AG09319 (cell line): ENCODE results near the gene ZNF268.

Experiments
- DNase-seq: peaks from one replicate; pipeline ENCODE4 v3.0.0-alpha.2; 2010; ENCODE audit warnings: low read depth; ENCODE audit errors: extremely low read depth
- TF ChIP-seq, protein P1 (sequence below): IDR thresholded peaks from 2 replicates; pipeline ENCODE4 v1.5.1; 2011; ENCODE audit warnings: low read depth, mild to moderate bottlenecking, inconsistent platforms, low read length, moderate library complexity

Gene ZNF268

DNA sequence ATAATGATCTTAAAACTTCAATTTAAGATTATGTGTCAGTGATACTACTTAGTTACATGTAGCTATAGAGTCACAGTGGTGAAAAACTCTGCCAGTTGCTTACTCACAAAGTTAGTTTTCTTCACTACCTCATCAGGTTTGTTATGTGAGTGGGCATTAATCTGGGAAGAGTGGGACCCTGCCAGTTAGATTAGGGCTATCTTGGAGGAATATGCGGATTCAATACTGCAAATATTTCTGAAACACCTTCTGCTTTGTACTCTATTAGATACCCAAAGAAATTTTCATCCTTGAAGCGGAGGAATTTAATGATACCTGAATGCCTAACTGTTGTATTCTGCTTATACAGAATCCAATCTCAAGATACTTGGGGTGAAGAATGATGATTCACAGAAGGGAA is 25.1 kb downstream of the ZNF268 start:
- TF ChIP-seq, protein P1, sequence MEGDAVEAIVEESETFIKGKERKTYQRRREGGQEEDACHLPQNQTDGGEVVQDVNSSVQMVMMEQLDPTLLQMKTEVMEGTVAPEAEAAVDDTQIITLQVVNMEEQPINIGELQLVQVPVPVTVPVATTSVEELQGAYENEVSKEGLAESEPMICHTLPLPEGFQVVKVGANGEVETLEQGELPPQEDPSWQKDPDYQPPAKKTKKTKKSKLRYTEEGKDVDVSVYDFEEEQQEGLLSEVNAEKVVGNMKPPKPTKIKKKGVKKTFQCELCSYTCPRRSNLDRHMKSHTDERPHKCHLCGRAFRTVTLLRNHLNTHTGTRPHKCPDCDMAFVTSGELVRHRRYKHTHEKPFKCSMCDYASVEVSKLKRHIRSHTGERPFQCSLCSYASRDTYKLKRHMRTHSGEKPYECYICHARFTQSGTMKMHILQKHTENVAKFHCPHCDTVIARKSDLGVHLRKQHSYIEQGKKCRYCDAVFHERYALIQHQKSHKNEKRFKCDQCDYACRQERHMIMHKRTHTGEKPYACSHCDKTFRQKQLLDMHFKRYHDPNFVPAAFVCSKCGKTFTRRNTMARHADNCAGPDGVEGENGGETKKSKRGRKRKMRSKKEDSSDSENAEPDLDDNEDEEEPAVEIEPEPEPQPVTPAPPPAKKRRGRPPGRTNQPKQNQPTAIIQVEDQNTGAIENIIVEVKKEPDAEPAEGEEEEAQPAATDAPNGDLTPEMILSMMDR = no peak
- no peak for DNase-seq

GRCh38 chr12:133215724-133216123 is 34.4 kb downstream of the ZNF268 start:
- TF ChIP-seq, protein P1 = no peak
- no peak for DNase-seq

- DNase-seq = no peak
- TF ChIP-seq, protein P1 = no peak
Measured at GRCh38 chr12:133217219-133217618, 35.9 kb downstream of the ZNF268 start.

DNA sequence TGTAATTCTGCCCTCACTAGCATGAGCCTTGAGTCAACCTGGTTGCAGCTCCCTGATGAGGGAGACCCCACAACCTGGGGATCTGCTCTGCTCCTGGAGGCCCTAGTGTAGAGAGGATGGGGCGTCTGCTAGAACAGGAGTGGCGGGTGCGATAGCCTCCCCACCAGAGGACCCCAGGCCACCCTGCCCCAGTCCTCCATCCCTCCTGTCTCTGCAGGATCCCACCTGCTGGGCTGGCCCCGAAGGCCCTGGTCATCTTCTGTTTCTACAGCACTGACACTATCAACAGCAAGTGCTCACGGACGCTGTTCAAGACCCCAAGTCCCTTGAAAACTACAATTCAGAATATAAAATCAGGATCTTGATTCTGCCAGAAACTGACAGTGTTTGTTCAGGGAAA is 39.2 kb downstream of the ZNF268 start:
- TF ChIP-seq, protein P1 = no peak
- DNase-seq = no peak

- TF ChIP-seq, protein P1 = no peak
- DNase-seq = no peak
Measured at GRCh38 chr12:133221241-133221640, 39.9 kb downstream of the ZNF268 start.

GRCh38 chr12:133222211-133222610 is 40.9 kb downstream of the ZNF268 start:
- DNase-seq = no peak
- TF ChIP-seq, protein P1 = no peak

GRCh38 chr12:133225527-133225926 is 44.2 kb downstream of the ZNF268 start:
- no peak for DNase-seq
- TF ChIP-seq, protein P1 = no peak

- TF ChIP-seq, protein P1 = no peak
- no peak for DNase-seq
Measured at GRCh38 chr12:133226690-133227089, 45.4 kb downstream of the ZNF268 start.
